GM19455 (cell line): ENCODE measurements around the gene FMN2.

Source experiments
- ATAC-seq: cut with Tn5 transposase; IDR thresholded peaks from one replicate; pipeline ENCODE4 v1.9.1; 2021; ENCODE audit not compliant: unreplicated experiment

Gene FMN2

DNA sequence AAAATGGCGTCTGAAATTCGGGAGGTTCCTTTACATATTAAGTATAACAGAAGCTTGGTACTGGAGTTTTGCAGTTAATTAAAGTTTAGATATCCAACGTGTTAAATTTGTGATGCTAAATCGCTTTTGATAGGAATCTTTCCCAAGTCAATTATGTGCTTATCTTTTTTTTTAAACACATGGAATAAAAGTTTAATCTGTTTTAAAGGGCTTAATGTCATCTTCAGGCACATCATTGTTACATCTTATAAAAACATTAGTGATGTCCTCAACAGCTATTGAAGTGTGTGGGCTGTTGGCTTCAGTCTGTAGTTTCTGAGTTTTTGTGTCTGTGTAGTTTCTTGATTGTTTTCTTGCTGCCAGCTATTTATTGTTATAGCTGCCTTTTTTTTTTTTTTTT is 5.3 kb downstream of the FMN2 start:
- no peak for ATAC-seq

DNA sequence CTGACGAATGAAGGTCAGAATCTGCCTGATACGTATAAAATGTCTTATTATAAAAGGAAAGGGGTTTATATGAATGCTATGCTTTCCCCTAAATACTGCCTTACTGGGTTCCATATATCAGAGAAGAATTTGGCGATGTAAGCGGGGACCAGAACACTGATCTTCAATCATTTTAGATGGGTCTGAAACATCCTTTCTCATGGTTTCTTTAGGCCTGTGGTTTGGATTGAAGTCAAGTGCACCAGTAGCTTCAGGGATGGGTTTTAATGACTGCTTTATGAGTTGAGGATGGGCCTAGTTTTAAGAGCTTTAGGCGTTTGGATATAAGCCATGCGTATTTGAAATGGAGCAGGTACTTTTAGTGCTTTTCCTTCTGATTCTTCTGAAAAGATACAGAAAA is 6.9 kb downstream of the FMN2 start:
- ATAC-seq: no peak

DNA sequence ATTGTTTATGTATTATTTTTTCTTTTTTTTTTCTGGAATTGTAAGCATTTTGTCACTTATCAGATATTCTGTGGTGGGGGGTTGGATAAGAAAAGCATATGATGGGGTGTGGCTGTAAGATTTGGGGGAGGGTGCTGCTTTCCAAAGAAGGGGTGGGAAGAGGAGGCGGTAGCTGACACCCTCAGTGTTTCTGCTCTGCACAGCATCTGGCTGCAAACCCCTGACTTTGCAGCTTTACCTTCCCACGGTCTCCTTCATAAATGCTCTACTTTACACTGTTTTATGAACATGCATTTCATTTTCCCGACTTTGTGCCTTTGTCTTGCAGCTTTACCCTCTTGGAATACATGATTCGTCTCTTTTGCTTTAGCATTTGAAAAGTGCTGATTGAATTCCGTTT is 7.6 kb downstream of the FMN2 start:
- ATAC-seq: no peak

DNA sequence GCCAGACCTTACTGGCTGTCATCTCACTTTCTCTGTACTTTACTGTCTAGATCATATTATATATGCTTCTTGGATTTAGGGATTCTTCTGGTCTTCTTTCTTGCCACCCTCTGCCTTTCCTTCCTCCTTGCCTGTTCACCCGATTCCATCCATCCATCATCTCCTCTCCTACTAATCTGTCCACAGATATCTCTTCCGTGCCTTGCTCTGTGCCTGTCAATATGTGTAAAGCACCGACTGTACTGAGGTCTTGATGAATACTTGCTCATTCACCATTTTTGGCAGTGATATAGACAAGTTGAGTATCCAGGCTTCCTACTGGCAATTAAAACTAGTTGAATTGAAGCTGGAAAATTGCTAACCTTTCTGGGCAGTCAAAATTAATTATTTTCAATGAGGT is 8.1 kb downstream of the FMN2 start:
- ATAC-seq: no peak

DNA sequence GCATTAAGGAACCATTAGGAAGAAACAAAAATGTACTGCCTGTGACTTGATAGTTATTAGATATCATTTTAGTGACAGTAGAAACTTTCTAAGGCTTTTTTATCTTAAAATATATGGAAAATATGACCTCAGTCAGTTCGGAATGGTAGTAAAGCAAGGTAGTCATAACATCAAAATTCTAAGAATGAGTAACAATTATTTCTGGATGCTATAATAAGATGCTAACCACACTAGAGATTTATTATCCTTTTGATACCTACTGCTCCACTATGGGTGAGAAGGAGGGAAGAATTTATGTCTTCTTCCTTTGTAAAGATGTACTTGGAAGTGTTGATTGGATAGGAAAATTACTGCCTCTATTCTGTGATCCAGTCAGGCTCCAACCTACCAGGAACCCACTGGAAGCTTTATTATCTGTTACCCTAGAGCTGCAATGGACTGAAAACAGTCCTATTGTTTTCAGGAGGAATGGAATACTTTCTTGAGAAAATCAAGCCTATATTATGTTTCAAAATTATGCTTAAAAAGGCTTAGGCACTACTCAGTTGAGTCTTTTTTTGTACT is 8.8 kb downstream of the FMN2 start:
- no peak for ATAC-seq

DNA sequence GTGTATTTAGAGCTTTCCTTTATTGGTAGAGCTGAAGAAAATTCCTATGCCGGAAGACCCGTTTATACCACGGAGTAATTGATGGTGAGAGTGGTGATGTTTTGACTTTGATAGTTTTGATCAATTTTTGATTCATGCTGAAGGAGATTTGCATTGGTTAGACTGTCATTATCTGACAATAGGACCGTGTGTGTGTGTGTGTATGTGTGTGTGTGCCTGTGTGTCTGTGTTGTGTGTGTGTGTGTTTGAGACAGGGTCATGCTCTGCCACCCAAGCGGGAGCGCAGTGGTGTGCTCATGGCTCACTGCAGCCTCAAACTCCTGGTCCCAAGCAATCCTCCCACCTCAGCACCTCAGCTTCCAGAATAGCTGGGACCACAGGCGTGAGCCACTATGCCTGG is 9.6 kb downstream of the FMN2 start:
- no peak for ATAC-seq

DNA sequence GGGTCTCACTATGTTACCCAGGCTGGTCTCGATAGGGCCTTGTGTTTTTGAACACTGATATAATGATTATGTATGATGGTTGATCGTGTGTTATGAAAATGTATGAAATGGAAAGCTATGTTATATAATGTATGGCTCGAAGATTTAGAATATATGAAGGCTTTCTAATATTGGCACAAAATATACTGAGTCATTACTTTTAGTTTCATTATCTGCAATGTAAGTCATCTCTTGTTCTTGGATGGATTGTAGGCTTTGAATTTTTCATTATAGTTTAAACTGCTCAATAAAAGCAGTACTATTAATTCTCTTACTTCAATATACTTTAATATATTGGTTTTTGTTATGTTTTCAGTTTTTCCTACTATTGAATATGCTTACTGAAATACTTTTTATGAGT is 10.1 kb downstream of the FMN2 start:
- ATAC-seq: no peak

DNA sequence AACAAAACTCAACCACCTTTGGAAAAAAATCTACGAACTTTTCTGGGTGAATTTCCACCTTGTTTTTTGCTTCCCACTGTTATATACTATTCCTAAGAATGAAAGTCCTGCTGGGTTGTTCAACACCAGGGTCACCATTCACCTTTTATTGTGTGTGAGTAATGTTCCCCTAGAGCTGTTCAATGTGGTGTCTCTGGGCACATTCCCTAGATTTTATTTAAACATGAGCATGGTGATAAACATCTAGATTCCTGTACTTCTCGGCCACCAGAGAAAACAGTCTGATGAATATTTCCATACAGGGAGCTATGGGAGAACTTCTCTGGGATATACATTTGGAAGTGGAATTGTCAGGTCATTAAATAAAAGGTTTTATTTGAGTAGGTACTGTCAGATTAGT is 13.0 kb downstream of the FMN2 start:
- ATAC-seq: no peak

DNA sequence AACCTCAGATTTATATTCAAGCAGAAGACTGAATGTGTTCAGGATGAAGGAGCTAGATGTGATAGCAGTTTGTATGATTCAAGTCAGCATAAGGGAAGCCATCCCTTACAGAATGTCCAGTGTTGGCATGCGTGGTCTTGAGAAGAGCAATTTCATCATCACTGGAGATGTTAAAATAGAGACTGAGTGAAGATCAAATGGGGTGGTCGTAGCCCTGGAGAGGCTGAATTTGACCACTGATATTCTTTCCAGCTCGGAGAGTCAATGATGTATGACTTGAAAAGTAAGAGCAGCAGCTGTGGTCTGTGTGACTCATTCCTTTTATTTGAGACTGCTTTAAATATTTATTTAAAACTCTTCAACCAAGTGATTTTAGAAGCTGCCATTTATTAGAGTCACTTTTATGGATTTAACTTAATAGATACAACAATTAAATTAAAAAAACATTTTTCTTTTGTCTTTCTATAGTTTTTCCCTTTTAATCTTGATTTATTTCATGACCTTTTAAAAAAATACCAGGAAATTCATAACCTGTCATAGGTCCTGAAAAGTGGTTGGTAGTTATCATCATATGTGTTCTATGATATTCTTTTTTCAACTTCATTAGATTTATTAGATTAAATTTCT is 15.5 kb downstream of the FMN2 start:
- no peak for ATAC-seq

DNA sequence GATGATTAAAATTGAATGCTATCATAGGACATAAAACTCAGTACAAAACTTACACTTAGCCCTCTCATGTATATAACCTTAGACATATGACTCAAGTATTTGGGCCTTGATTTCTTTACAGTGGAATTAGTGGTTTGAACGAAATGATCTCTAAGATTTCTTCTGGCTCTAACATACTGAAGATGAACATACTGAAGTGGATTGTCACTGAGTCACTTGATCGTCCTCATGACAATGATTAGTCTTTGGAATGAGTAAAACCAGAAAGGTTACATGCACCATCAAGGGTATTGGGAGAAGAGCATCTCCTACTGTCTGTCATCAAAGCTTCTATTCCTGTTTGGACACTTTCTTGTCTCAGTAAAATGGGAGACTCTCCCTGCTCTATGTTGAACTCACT is 17.4 kb downstream of the FMN2 start:
- ATAC-seq: no peak

DNA sequence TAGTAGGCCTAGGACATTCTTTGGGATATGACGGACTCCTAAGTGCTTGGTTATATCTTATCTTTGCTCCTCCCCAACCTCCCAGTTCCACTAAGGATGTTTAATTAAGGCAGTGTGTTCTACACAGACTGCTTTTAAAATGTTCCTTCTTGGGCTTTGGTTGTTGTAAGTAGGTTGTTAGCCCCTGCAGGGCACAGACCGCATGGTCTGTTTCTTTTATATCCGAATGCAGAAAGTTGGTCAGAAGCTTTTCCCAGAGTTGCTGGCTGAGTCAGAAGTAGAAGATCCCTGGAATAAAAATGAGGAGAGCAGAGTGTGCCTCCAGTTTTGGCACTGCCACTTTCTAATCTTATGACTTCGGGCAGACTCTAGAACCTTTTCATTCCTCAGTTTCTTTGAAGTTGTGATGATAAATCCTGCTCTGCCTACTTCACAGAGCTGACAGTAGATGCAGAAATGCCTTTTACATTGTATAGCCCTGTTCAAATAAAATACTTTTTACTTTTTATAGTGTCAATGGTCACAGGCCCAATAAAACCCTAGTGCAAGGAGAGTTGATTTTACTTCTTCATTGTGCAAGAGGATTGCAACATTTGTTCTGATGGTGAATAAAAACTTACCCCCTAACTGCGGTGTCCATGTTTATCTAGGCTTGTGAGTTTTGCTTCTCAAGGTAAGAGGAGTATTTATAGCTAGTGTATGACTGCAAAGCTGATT is 18.4 kb downstream of the FMN2 start:
- ATAC-seq: no peak

DNA sequence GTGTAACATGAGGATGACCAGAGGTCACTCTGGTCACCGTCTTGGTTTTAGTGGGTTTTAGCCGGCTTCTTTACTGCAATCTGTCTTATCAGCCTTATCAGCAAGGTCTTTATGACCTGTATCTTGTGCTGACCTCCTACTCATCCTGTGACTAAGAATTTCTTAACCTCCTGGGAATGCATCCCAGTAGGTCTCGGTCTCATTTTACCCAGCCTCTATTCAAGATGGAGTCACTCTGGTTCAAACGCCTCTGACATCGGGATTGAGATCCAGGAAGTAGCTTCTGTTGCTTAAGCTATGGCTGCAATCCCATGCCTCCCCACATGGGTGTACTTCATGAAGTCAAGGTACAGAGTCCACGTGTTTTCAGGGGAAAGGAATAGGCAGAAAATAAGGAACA is 19.9 kb downstream of the FMN2 start:
- no peak for ATAC-seq

DNA sequence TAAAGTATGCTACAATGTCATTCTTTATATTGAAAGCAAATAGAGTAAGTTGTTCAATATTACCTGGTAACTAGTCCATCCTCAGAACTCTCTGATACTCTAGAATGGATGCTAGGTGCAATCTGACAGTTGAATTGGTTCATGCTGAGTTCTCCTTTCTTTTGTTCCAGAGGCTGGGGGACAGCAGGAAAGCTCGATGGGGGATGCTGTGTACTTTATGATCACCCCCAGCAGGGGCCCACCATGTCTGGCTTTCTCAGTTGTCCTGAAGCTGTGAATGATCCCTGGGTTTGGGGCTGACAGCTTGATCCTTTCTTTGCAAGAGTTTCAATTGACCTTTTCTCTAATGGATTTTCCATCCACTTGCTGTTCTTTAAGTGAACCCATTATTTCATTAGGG is 22.5 kb downstream of the FMN2 start:
- no peak for ATAC-seq

DNA sequence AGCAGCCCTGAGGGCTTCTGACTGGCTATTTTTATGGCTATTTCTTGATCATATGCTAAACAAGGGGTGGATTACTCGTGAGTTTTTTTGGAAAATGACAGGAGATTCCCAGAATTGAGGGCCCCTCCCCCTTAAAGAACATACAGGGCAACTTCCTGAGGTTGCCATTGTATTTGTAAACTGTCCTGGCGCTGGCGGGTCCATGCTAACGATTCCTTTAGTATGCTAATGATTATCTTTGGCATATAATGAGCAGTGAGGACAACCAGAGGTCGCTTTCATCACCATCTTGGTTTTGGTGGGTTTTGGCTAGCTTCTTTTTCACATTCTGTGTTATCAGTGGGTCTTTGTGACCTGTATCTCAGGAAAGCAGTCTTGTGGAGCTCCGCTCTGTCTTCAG is 24.1 kb downstream of the FMN2 start:
- no peak for ATAC-seq

DNA sequence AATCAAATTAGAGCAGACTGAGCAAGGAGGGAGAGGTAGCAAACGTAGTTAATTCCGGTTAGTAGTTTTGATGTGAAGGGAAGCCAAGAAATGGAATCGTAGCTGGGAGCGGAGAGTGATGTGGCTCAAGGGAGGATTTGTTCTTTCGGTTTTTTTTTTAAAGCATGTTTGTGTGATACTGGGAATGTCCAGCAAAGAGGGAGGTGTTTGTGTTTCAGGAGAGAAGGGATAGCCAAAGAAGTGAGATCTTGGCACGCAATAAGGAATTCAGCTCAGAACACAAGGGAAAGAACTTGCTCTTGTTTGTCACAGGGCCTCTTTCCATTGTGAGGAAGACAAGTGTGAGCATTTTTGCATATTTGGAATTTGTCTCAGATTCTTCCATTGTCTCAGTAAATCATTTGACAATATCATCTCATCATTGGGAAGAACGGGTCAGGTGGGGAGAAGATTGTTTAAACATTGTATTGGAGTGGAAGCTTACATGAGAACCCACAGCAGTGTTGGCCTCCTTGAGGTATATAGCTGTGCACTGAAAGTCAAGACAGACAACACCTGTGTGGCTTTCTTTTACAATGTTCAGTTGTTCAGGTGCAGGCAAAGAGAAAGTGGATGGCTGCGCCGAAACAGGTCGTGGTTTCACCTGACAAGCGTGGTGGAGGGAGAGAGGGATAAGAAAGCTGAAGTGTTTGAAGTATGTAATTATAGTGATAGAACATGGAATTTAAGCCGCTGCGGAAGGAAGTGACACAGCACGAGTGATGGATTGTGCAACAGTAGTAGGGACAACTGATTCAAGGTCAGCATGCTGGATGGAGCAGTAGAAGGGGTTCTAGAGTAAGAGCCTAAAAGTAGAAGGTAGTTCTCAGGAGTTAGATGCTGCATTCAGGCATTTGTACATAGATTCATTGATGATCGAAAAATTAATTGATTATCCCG is 25.4 kb downstream of the FMN2 start:
- no peak for ATAC-seq

DNA sequence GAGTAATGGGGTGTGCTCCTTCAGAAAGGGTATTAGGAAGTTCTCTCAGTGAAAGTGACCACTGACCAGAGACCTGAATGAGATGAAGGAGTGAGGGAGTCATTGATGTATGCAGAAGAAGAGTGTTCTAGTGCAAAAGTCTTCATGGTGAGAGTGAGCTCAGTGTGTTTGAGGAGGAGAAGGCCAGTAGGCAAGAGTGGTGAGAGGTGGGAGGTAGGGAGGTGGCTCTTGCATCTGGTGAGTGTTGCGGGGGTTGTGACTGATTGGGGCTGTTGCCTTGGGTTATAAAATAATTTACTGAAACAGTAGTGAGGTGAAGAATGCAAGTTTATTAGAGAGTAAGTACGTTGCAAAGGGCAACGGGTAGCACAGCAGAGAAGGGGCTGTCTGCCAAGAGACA is 26.2 kb downstream of the FMN2 start:
- no peak for ATAC-seq

DNA sequence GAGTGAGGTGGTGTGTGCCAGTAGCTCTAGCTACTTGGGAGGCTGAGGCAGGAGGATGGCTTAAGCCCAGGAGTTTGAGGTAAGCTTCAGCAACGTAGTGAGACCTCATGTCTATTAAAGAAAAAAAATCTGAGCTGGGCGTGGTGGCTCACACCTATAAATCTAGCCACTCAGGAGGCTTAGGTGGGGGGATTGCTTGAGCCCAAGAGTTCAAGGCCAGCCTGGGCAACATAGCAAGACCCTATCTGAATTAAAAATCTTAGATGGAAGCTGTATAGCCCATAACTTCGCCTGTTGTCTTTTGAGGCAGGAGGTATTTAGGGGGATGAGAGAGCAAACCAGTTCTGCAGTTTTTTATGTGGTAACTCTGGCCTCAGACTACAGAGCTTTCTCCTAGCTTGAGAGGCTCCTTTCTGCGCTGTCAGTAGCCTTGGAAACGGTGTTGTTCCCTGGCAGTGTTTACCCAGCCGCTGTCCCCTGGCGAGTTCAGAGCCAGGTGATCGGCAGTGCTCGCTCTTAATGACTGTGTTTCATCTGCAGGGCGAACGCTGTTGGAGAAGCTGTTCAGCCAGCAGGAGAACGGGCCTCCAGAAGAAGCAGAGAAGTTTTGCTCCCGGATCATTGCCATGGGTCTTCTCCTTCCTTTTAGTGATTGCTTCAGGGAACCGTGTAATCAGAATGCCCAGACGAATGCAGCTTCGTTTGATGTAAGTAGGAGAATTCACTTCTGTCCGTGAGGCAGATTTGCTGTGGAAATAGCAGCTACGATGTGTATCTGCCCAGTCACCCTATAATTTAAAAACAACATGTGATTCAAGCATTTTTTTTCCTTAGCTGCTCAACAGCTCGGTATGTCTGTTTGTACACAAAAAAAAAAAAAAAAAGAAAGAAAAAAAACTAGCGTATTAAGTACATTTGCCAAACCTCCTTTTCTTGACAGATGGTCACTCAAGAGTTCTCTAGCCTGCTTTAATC is 31.2 kb downstream of the FMN2 start:
- ATAC-seq: no peak

DNA sequence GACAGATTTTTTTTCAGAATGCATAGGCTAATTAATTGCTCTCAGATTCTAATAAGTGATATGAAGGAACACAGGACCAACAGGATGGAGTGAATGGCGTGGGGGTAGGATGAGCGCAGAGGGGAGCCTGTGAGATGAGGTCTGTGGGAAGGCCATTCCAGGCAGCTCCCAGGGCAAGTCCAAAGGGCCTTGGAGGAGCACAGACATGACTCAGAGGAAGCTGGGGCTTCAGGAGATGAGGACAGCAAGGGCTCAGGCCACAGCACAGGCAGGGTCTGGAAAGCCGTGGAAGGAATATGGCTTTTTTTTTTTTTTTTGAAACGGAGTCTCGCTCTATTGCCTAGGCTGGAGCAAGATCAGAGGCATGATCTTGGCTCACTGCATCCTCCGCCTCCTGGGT is 35.1 kb downstream of the FMN2 start:
- ATAC-seq: no peak

DNA sequence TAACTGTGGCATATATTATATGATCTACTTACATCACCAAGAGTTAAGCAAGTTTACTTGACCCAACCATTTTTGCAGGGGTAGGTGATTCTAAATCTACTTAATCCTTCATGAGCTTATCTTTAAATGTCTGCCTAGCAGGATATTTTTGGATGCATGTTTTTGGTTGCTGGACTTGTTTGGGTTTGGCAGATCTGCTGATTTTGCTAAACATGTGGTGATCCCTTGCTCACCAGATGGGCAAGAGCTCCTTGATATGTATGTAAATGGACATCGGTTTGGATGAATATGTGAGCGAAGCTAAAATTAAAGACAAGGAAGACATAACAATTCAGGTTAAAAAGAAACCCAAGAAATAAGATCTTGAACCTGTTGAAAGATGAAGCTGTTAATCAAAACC is 36.7 kb downstream of the FMN2 start:
- ATAC-seq: no peak

DNA sequence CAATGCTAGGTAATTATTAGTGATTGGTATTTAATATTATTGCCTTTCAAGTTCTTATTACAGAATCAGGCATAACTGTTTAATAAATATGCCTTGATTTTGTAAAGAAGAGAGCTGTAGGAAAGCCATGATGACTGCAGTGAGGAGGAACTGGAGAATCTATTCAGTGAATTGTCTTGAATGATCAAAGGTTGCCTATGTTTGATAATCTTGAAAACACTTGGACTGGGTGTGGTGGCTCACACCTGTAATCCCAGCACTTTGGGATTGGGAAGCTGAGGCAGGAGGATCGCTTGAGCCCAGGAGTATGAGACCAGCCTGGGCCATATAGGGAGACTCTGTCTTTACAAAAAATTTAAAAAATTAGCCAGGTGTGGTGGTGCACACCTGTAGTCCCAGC is 42.4 kb downstream of the FMN2 start:
- no peak for ATAC-seq

DNA sequence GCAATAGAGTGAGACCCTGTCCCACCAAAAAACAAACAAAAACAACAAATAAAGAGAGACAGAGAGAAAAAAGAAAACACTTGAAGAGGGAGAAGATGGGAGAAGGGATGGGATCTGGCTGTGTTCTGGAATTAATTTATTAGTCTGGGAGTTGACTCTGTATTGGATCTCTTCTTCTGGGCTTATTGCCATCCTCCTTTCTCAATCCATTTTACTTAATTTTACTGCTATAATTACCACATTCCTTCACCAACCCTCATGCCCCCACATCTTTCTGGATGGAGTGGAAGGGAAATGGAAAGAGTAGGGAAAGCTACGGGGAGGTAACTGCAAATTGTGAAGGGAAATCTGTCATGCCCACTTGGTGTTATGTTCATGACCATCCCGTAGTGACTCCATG is 42.9 kb downstream of the FMN2 start:
- no peak for ATAC-seq
